ENCODE results near the gene GPANK1. TPM values are rescaled to one million over a fixed set of nuclear protein-coding genes. Genes with fewer than 3 reads are reported as not detected.

The GPANK1 gene
- total and polyA plus RNA-seq, 10 donors: 12.4 to 21.3 (median 17.4) TPM

DNA sequence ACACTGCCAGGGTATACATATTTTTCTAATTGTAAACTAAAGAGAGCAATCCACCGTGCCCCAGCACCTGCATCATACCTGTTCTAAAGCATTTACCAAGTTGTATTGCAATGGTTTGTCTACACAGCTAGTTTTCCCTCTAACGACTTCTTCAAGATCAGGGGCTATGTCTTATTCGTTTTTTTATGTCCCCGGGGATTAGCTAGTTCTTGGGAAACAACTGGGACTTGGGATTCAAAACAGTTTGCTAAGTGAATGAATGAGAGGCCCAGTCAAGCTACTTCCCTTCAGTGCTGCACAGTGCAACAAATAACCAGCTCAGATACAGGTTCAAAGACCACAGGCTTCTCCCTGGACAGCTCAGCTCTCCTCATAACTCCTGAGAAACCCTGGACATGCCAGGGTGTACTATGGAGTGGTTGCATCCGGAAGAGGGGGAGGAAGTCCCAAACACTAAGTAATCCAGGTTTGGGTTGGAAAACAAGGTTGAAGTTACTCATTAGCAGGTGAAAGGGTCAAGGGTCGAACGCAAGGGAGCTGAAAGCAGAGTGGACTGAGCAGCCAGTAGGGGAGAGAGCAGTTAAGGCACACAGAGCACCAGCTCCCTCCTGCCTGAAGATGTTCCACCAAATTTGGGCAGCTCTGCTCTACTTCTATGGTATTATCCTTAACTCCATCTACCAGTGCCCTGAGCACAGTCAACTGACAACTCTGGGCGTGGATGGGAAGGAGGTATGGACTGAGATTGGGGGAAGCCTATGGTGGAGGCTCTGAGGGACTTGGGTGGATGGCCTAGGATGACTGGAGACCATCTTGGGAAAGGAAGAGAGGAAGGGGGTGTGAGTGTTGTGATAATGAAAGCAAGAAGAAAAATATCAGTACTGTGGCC is 9.2 kb downstream of the GPANK1 start, which contains the start of gene APOM:
APOM (plus strand) TSS at position 546 of the 889 bp plus-strand sequence; CDS start at position 619, 73 bp downstream.
- H3K4me1 ChIP-seq: peaks cover 38 to 86% (median 64%) of the 10 kb centered on the region in 6 donors
- no peak within 1 kb of the TSS for H3K4me3 ChIP-seq
- no peaks in the 10 kb centered on the region for H3K27me3 ChIP-seq (replicated peaks in 1 of 7)
- H3K36me3 ChIP-seq: peaks cover 0 to 54% (median 15%) of the 10 kb centered on the region in 6 donors
- DNase-seq: no peak
- no peak for TF ChIP-seq POLR2AphosphoS5 (IDR thresholded peaks at IDR 0.05)
- no peak for TF ChIP-seq POLR2A (IDR thresholded peaks at IDR 0.05)
- TF ChIP-seq, protein P1, sequence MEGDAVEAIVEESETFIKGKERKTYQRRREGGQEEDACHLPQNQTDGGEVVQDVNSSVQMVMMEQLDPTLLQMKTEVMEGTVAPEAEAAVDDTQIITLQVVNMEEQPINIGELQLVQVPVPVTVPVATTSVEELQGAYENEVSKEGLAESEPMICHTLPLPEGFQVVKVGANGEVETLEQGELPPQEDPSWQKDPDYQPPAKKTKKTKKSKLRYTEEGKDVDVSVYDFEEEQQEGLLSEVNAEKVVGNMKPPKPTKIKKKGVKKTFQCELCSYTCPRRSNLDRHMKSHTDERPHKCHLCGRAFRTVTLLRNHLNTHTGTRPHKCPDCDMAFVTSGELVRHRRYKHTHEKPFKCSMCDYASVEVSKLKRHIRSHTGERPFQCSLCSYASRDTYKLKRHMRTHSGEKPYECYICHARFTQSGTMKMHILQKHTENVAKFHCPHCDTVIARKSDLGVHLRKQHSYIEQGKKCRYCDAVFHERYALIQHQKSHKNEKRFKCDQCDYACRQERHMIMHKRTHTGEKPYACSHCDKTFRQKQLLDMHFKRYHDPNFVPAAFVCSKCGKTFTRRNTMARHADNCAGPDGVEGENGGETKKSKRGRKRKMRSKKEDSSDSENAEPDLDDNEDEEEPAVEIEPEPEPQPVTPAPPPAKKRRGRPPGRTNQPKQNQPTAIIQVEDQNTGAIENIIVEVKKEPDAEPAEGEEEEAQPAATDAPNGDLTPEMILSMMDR (IDR thresholded peaks at IDR 0.05 in 8 of 11, conservative IDR thresholded peaks at IDR 0.05 in 3 of 11): no peak
- intact Hi-C loops (cut with DNase I; ENCODE audit: low total_unique reads): no loop called here
- peak within 1 kb of the TSS in 1 of 8 donors; percentile 28 for H3K27ac ChIP-seq
- 86 to 96% (median 91%) methylated on average over 8 of the region's 8 CpGs for WGBS, 5 donors
- H3K9me3 ChIP-seq: no peaks in the 10 kb centered on the region

DNA sequence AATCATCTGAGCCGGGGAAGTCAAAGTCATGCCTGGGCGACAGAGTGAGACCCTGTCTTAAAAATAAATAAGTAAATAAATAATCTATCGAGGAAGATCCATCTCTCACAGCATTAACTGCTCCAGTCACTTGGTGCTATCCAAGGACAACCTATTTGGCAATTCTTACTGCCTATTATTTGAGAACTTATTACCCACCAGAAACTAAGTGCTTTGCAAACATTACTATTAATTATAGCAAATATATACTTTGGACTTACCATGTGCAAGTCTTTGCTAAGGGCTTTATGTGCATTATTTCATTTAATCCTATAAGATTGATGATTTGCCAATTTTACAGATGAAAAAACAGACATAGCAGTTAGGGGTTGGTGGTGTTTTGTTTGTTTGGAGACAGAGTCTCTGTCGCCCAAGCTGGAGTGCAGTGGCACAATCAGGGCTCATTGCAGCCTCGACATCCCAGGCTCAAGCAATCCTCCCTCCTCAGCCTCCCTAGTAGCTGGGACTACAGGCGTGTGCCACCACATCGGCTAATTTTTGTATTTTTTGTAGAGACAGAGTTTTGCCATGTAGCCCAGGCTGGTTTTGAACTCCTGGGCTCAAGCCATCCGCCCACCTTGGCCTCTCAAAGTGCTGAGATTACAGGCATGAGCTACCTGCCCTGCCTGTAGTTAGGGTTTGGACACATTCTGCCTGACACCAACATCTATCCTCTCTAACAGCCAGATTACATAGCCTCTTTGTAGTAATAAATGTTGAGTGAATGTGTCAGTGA is 10.0 kb downstream of the GPANK1 start:
- Histone ChIP-seq H3K4me1 (peaks cover 38 to 88% (median 70%) of the 10 kb centered on the region in 6 donors), H3K9me3 (no peaks in the 10 kb centered on the region), H3K4me3 (no peak overlapping the region), H3K36me3 (peaks cover 0 to 62% (median 21%) of the 10 kb centered on the region in 6 donors), H3K27me3 (replicated peaks in 1 of 7) (no peaks in the 10 kb centered on the region), H3K27ac (no peak overlapping the region)
- TF ChIP-seq, protein P1 (IDR thresholded peaks at IDR 0.05 in 8 of 11, conservative IDR thresholded peaks at IDR 0.05 in 3 of 11): no peak
- no peak for TF ChIP-seq POLR2A (IDR thresholded peaks at IDR 0.05)
- no peak for TF ChIP-seq POLR2AphosphoS5 (IDR thresholded peaks at IDR 0.05)
- no peak for DNase-seq
- intact Hi-C loops (cut with DNase I; ENCODE audit: low total_unique reads): no loop called here
- WGBS, 5 donors: 93 to 99% (median 94%) methylated on average over 8 of the region's 8 CpGs

DNA sequence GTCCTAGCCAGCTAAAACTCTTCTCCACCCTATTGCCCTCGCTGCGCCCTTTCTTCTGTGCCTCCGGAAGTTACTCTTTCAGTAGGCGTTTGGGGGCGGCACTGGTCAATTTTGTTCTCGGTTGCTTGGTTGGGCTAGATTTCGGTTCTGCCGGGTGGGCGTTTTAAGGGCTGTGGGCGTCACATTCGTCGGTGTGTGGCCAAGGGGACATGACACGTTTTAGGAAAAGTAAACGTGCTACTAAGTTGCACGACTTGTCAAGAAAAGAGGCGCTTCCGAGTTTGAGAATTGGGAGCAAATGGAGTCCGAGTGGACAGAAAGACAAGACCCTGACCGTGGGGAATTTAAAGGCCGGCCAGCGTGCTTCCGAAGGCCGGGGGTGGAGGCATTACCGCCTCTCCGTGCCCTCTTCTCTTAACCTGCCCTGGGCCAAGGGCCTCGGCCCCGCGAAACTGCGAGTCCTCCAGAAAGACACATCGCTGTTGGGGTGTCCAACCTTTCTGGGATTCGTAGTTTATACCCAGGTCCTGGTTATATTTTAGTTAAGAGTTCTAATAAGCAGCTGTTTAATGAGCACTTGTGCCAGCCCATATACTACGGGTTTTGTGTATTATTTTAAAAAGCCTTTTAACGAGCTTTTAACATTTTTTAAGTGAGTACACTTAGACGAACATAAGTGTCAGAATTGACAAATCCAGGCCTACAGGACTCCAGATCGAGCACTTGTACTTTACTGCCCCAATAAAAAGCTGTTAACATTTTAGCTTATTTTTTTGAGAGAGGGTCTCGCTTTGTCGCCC is 11.7 kb downstream of the GPANK1 start:
- intact Hi-C loops (cut with DNase I; ENCODE audit: low total_unique reads): no loop called here
- 9 to 10% (median 9%) methylated on average over 33 to 37 of the region's 37 CpGs for WGBS, 5 donors
- peak overlapping the region; percentile 28 to 87 (median 72) for H3K4me3 ChIP-seq
- TF ChIP-seq POLR2A (IDR thresholded peaks at IDR 0.05) (peak in 1 of 3 donors; percentile 59), POLR2AphosphoS5 (IDR thresholded peaks at IDR 0.05) (peak in 1 of 3 donors; percentile 85)
- TF ChIP-seq, protein P1 (IDR thresholded peaks at IDR 0.05 in 8 of 11, conservative IDR thresholded peaks at IDR 0.05 in 3 of 11): no peak
- DNase-seq: peak; percentile 94
- H3K36me3 ChIP-seq: peaks cover 0 to 68% (median 37%) of the 10 kb centered on the region in 6 donors
- H3K27me3 ChIP-seq (replicated peaks in 1 of 7): no peaks in the 10 kb centered on the region
- H3K27ac ChIP-seq: peak overlapping the region; percentile 95 to 100 (median 98)
- no peaks in the 10 kb centered on the region for H3K9me3 ChIP-seq
- peaks cover 22 to 86% (median 61%) of the 10 kb centered on the region in 6 donors for H3K4me1 ChIP-seq

Measured in spleen (tissue), 11 donors.